Parathyroid adenoma (tissue), 2 donors: ENCODE data around the gene DLGAP1.
A peak's percentile ranks its signal among the peaks of the same experiment; 100 is the strongest.

Experiments used
- H2AFZ ChIP-seq: fragments of 300-600 bp; sonication (generic); one replicate; pipeline ENCODE4 v1.7.0; 2017; ENCODE audit warnings: antibody characterized with exemption, mild to moderate bottlenecking
- H3K27ac ChIP-seq: fragments of 300-600 bp; sonication (generic); one replicate; pipeline ENCODE4 v1.7.0; 2017
- H3K27me3 ChIP-seq: fragments of 300-600 bp; sonication (generic); one replicate; pipeline ENCODE4 v1.7.0; 2017; ENCODE audit warnings: low read length; ENCODE audit not compliant: control insufficient read depth, insufficient read depth
- H3K36me3 ChIP-seq: fragments of 300-600 bp; sonication (generic); one replicate; pipeline ENCODE4 v1.7.0; 2017; ENCODE audit warnings: low read length; ENCODE audit not compliant: control insufficient read depth, insufficient read depth
- H3K4me1 ChIP-seq: fragments of 300-600 bp; sonication (generic); one replicate; pipeline ENCODE4 v1.7.0; 2017; ENCODE audit warnings: control low read depth
- H3K4me2 ChIP-seq: fragments of 300-600 bp; sonication (generic); one replicate; pipeline ENCODE4 v1.7.0; 2017; ENCODE audit warnings: low read length
- H3K4me3 ChIP-seq: fragments of 300-600 bp; sonication (generic); one replicate; pipeline ENCODE4 v1.7.0; 2017; ENCODE audit warnings: low read depth, low read length
- H3K79me2 ChIP-seq: fragments of 300-600 bp; sonication (generic); one replicate; pipeline ENCODE4 v1.7.0; 2017; ENCODE audit warnings: control low read depth
- H3K9ac ChIP-seq: fragments of 300-600 bp; sonication (generic); one replicate; pipeline ENCODE4 v1.7.0; 2017; ENCODE audit warnings: mild to moderate bottlenecking
- H3K9me3 ChIP-seq: fragments of 300-600 bp; sonication (generic); one replicate; pipeline ENCODE4 v1.7.0; 2017; ENCODE audit warnings: low read length; ENCODE audit not compliant: control insufficient read depth
- CTCF ChIP-seq: fragments of 300-600 bp; sonication (generic); IDR thresholded peaks from one replicate; pipeline ENCODE4 v1.7.0; 2017; ENCODE audit warnings: antibody characterized with exemption, mild to moderate bottlenecking
- donor health status: primary hyperparathyroidism.

The DLGAP1 gene

DNA sequence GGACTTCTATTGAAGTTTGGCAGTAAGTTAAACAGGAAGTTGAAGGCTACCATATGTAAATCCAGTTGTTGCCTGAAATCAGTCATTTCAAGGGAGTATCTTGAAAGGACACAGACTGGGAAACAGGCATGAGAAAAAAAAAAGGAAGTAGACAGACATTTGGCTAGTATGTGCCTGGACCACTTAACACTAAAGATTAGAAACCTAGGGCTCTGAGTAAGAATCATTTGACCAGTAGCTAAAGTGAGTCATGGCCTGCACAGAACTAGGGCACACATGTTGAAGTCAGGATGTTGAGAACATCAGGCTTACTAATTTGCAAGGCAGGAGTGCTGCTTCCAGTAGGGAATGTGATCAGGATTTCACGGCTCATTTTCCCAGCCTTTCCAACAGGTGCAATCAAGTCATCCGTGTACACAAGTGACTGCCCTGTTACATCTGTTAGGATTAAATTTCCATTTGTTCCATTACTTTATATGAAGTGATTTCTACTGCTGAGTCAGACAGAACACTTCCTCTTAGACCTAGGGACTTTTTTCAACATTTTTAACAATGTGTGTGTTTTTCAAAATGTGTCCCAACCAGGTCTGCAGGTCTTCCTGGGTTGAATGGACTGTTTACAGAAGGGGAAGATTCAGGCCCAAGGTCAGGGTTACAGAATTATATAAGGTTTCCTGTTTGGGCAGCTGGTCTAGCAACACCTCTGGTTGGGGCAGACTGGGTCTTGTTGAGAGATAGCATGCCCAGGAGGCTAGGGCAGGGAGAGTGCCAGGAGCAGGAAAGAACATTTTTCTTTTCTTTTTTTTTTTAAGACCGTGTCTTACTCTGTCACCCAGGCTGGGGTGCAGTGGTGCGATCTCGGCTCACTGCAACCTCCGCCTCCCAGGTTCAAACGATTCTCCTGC lies 859.5 kb downstream of the DLGAP1 start:
- Histone ChIP-seq H3K9me3 (no peaks in the 10 kb centered on the region), H3K9ac (peak overlapping the region; percentile 29), H2AFZ (peak overlapping the region; percentile 93), H3K4me1 (peaks cover 34% of the 10 kb centered on the region), H3K27ac (peak overlapping the region; percentile 96), H3K4me2 (peak overlapping the region; percentile 78), H3K36me3 (no peaks in the 10 kb centered on the region), H3K27me3 (no peaks in the 10 kb centered on the region), H3K79me2 (no peaks in the 10 kb centered on the region), H3K4me3 (peak overlapping the region; percentile 56)
- no peak for TF ChIP-seq CTCF

- Histone ChIP-seq H3K27me3 (no peaks in the 10 kb centered on the region), H3K9ac (peak overlapping the region; percentile 29), H3K79me2 (no peaks in the 10 kb centered on the region), H3K4me3 (peak overlapping the region; percentile 56), H3K27ac (peak overlapping the region; percentile 96), H2AFZ (peak overlapping the region; percentile 93), H3K9me3 (no peaks in the 10 kb centered on the region), H3K36me3 (no peaks in the 10 kb centered on the region), H3K4me2 (peak overlapping the region; percentile 78), H3K4me1 (peaks cover 34% of the 10 kb centered on the region)
- TF ChIP-seq CTCF = no peak
Measured at GRCh38 chr18:3594760-3595368, 860.2 kb downstream of the DLGAP1 start.

DNA sequence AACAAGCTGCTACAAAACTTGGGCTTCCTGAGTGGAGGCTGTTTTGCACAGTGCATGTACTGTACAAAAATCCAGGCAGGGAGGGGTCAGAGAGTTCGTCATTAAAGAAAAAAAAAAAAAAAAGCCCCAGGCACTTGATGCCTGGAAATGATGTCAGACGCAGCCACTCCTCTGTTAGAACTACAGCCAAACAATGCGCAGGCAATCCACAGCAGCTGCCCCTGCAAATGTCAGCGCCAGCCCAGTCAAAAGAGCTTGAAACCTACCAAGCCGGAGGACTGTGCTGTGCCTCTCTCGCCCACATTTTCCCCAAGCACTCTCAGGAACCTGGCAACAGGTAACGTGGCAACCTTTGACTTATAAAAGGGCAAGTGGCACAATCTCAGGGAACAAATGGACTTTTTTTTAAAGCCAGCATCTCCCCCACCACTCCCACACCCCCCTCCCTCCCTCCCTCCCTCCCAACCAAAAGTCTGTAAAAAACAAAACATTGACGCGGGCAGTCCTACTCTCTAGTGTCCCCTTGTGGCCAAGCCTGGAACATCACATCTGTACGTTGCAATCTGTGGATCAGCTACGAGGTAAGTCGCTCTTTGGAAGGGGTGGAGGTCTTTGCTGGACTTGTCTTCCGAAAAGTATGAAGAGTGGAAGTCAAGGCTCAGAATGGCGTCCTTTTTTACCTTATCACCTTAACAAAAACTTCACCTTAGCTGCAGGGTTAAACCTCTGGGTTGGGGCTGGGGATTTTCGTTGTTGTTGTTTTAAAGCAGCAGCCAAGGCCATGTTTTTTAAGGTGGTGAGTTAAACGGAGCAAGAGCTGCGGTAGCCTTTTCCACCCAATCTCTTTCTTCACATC lies 861.0 kb downstream of the DLGAP1 start:
- Histone ChIP-seq H3K27me3 (no peaks in the 10 kb centered on the region), H3K4me1 (peaks cover 34% of the 10 kb centered on the region), H3K4me3 (peak overlapping the region; percentile 56), H3K79me2 (no peaks in the 10 kb centered on the region), H3K9me3 (no peaks in the 10 kb centered on the region), H2AFZ (peak overlapping the region; percentile 93), H3K36me3 (no peaks in the 10 kb centered on the region), H3K4me2 (peak overlapping the region; percentile 78), H3K27ac (peak overlapping the region; percentile 96), H3K9ac (no peak overlapping the region)
- TF ChIP-seq CTCF = peak; percentile 77

DNA sequence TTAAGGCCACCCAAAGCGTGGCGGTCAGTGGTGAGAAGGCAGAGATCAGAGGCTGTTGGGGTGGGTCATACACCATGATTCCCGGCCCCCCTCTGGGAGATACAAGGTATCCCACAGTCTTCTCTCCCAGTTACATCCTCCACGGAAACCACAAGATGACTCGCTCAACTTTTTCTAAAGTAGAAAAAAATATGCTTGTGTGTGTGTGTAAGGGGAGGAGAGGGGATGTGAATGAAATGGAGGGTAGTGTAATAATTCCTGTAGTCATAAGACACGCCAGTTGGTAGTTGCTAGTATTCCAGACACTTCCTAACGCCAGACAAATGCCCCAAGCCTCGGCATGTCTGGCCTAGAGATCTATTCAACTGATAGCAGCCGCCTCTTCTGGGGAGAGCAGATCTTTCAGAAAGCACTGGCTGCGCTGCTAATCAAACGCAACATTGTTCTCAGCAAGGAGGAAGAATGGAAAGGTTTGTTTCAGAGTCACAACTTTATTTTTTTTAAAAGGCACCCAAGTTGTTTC lies 861.7 kb downstream of the DLGAP1 start:
- Histone ChIP-seq H3K4me3 (peak overlapping the region; percentile 48), H3K79me2 (no peaks in the 10 kb centered on the region), H3K4me1 (peaks cover 34% of the 10 kb centered on the region), H3K27ac (peak overlapping the region; percentile 96), H2AFZ (peak overlapping the region; percentile 93), H3K9ac (no peak overlapping the region), H3K4me2 (peak overlapping the region; percentile 71), H3K9me3 (no peaks in the 10 kb centered on the region), H3K27me3 (no peaks in the 10 kb centered on the region), H3K36me3 (no peaks in the 10 kb centered on the region)
- no peak for TF ChIP-seq CTCF
